ENCODE data around the gene CTNNBL1.

Gene CTNNBL1

GRCh38 chr20:37777988-37778659 lies 84.3 kb downstream of the CTNNBL1 start:
- no peak for DNase-seq

GRCh38 chr20:37781626-37782025 lies 87.8 kb downstream of the CTNNBL1 start:
- DNase-seq, result no peak

- DNase-seq, result no peak
These were observed 92.2 kb downstream of the CTNNBL1 start for GRCh38 chr20:37786043-37786442.

- DNase-seq, result no peak
These were observed 95.6 kb downstream of the CTNNBL1 start for GRCh38 chr20:37789408-37789807.

GRCh38 chr20:37790900-37791299 lies 97.1 kb downstream of the CTNNBL1 start:
- DNase-seq, result no peak

- no peak for DNase-seq
These were observed 102.3 kb downstream of the CTNNBL1 start for GRCh38 chr20:37796121-37796520.

GRCh38 chr20:37796733-37797132 lies 102.9 kb downstream of the CTNNBL1 start:
- DNase-seq, result no peak

GRCh38 chr20:37797669-37798175 lies 103.9 kb downstream of the CTNNBL1 start:
- no peak for DNase-seq

GRCh38 chr20:37798312-37798711 lies 104.5 kb downstream of the CTNNBL1 start:
- DNase-seq, result no peak

GRCh38 chr20:37800618-37801017 lies 106.8 kb downstream of the CTNNBL1 start:
- DNase-seq, result no peak

GRCh38 chr20:37801921-37802320 lies 108.1 kb downstream of the CTNNBL1 start:
- no peak for DNase-seq

GRCh38 chr20:37803438-37804307 lies 109.8 kb downstream of the CTNNBL1 start:
- DNase-seq, result no peak

- no peak for DNase-seq
These were observed 111.0 kb downstream of the CTNNBL1 start for GRCh38 chr20:37804584-37805566.

- no peak for DNase-seq
These were observed 113.8 kb downstream of the CTNNBL1 start for GRCh38 chr20:37807471-37808232.

GRCh38 chr20:37808233-37809070 lies 114.6 kb downstream of the CTNNBL1 start:
- no peak for DNase-seq

- DNase-seq, result no peak
These were observed 116.2 kb downstream of the CTNNBL1 start for GRCh38 chr20:37810027-37810426.

GRCh38 chr20:37816003-37816402 lies 122.2 kb downstream of the CTNNBL1 start:
- DNase-seq, result no peak

- DNase-seq, result no peak
These were observed 122.9 kb downstream of the CTNNBL1 start for GRCh38 chr20:37816726-37817125.

GRCh38 chr20:37821696-37822095 lies 127.9 kb downstream of the CTNNBL1 start:
- no peak for DNase-seq

- no peak for DNase-seq
These were observed 128.3 kb downstream of the CTNNBL1 start for GRCh38 chr20:37822141-37822601.

Measured in stimulated activated CD4-positive, alpha-beta T cell treated with anti-CD3 and anti-CD28 coated beads, Interleukin-12 subunit alpha, Interleukin-12 subunit beta, amount 100 ng/mL, for 4 hours (primary cell).